HEK293T (cell line): ENCODE data around the gene AQP10.

Experiments used
- FOXA1 ChIP-seq: fragments of 450-650 bp; IDR thresholded peaks from 2 replicates; pipeline ENCODE4 v1.6.1; 2016; ENCODE audit warnings: mild to moderate bottlenecking
- FOXM1 ChIP-seq: fragments of 450-650 bp; IDR thresholded peaks from 2 replicates; pipeline ENCODE4 v1.6.1; 2017; ENCODE audit warnings: mild to moderate bottlenecking, borderline replicate concordance
- HDGF ChIP-seq: fragments of 450-650 bp; IDR thresholded peaks from 2 replicates; pipeline ENCODE4 v1.6.1; 2017; ENCODE audit warnings: antibody characterized with exemption, borderline replicate concordance
- L3MBTL2 ChIP-seq: fragments of 450-650 bp; conservative IDR thresholded peaks from 2 replicates; pipeline ENCODE4 v1.6.1; 2016; ENCODE audit warnings: mild to moderate bottlenecking
- NFRKB ChIP-seq: fragments of 450-650 bp; IDR thresholded peaks from 2 replicates; pipeline ENCODE4 v1.6.1; 2016; ENCODE audit warnings: mild to moderate bottlenecking, moderate library complexity
- SP1 ChIP-seq: fragments of 450-650 bp; IDR thresholded peaks from 2 replicates; pipeline ENCODE4 v1.6.1; 2017
- SUZ12 ChIP-seq: fragments of 450-650 bp; IDR thresholded peaks from 2 replicates; pipeline ENCODE4 v1.6.1; 2016; ENCODE audit warnings: mild to moderate bottlenecking
- TARDBP ChIP-seq: fragments of 450-650 bp; IDR thresholded peaks from 2 replicates; pipeline ENCODE4 v1.6.1; 2016
- ZNF384 ChIP-seq: fragments of 450-650 bp; IDR thresholded peaks from 2 replicates; pipeline ENCODE4 v1.6.1; 2016
- TF ChIP-seq, protein P1 (sequence below): fragments of 450-650 bp; IDR thresholded peaks from 2 replicates; pipeline ENCODE4 v1.6.1; 2016

DNA sequence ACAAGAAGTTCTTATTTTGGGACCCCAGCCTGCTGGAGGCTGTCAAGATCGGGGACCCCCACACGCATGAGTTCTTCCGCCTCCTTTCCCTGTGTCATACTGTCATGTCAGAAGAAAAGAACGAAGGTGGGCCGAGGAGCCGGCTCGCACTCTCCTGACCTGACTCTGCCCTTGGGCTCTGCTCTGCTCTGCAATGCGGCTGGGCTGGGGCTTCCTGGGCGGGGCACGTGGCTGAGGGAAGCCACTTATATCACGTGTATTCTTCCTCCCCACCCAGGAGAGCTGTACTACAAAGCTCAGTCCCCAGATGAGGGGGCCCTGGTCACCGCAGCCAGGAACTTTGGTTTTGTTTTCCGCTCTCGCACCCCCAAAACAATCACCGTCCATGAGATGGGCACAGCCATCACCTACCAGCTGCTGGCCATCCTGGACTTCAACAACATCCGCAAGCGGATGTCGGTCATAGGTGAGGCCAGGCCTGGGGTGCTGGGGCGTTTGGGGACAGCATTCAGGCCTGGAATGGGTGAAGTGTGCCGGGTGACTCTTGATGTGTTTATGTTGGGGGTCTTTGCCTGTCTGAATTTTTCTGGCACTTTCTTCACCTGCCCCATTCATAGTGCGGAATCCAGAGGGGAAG is 22.1 kb downstream of the AQP10 start:
- TF ChIP-seq FOXM1 = no peak
- TF ChIP-seq SUZ12 = no peak
- TF ChIP-seq L3MBTL2 = no peak
- no peak for TF ChIP-seq FOXA1
- no peak for TF ChIP-seq ZNF384
- TF ChIP-seq SP1 = no peak
- TF ChIP-seq TARDBP = no peak
- no peak for TF ChIP-seq NFRKB
- TF ChIP-seq HDGF = no peak
- TF ChIP-seq, protein P1, sequence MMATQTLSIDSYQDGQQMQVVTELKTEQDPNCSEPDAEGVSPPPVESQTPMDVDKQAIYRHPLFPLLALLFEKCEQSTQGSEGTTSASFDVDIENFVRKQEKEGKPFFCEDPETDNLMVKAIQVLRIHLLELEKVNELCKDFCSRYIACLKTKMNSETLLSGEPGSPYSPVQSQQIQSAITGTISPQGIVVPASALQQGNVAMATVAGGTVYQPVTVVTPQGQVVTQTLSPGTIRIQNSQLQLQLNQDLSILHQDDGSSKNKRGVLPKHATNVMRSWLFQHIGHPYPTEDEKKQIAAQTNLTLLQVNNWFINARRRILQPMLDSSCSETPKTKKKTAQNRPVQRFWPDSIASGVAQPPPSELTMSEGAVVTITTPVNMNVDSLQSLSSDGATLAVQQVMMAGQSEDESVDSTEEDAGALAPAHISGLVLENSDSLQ = no peak
